GM10248 (cell line): Measurements from ENCODE around the gene MICAL2.

Experiments used
- CTCF ChIA-PET: fragments of 300-600 bp; sonication (Branson Sonifier 250); formaldehyde crosslinking; extraction: SDS; loops from one replicate; lab custom pipeline; 2021; ENCODE audit warnings: antibody characterized with exemption; lab: Yijun Ruan, JAX
- POLR2A ChIA-PET: fragments of 350-650 bp; sonication (Branson Sonifier 250); formaldehyde crosslinking; extraction: SDS; loops from one replicate; lab custom pipeline; 2020; ENCODE audit warnings: antibody characterized with exemption; lab: Yijun Ruan, JAX
- DNase-seq: peaks from one replicate; pipeline ENCODE4 v3.0.0; 2012; ENCODE audit errors: extremely low spot score
- CTCF ChIP-seq: IDR thresholded peaks from 2 replicates; pipeline ENCODE4 v1.5.1; 2012; ENCODE audit warnings: mild to moderate bottlenecking, low read depth; ENCODE audit errors: extremely low read depth, missing control alignments, control extremely low read depth

The MICAL2 gene

DNA sequence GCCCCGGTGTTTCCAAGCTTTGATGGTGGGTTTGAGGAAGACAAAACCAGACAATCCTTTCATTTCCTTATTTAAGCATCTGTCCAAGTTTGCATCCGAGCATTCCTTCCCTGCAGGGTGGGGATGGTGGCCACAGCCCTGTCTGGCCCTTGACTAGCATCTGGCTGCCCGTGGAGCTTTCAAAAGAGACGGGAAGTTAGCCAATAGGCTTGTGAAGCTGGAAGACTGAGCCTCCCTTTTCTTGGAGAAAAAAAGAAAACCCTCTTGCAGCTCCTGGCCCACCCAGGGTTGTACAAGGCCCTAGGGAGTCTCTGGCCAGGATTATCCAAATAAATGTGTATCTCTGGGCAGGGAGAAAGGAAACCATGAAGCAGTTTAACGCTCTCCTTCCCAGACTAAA, 60.6 kb downstream of the MICAL2 start:
- ChIA-PET POLR2A (no interaction called here), CTCF (interaction anchor here (0.9 to 4.2 kb wide), 4 partner anchors 9 to 54 kb away, joined by 3 to 25 read pairs (median 4); no protein-coding TSS in a partner anchor)
- TF ChIP-seq CTCF, result no peak
- DNase-seq, result no peak

GRCh38 chr11:12171921-12172320, 61.5 kb downstream of the MICAL2 start:
- ChIA-PET POLR2A (no interaction called here), CTCF (interaction anchor here (0.8 to 4.2 kb wide), 3 partner anchors 10 to 26 kb away, joined by 3 to 25 read pairs (median 4); no protein-coding TSS in a partner anchor)
- DNase-seq, result no peak
- TF ChIP-seq CTCF, result no peak

DNA sequence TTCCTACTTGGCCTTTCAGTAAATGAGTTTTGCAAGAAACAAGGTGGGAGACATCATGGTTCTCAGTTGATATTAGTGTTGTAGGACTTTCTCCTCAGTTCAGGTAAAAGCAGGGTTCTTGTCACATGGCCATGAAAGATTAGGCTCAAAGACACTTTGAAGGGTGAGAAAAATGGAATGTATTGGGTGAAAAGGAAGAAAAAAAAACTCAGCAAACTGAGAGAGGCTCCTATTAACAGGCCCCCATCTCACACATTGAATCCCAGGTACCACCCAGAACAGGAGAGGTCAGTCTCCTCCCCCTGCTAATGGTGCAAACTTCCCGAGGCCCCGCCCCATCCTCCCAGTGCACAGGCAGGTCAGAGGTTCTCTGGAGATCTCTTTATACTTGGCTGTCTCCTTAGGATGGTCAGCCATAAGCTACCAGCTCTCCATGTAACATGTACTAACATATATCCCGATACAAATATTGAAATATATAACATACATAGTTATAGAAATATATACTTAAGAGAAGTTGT, 62.2 kb downstream of the MICAL2 start:
- TF ChIP-seq CTCF, result no peak
- CTCF ChIA-PET, result interaction anchor here (0.9 to 4.2 kb wide), 4 partner anchors 9 to 26 kb away, joined by 3 to 25 read pairs (median 4); no protein-coding TSS in a partner anchor
- POLR2A ChIA-PET, result no interaction called here
- DNase-seq, result no peak

GRCh38 chr11:12173111-12173510, 62.7 kb downstream of the MICAL2 start:
- no peak for TF ChIP-seq CTCF
- ChIA-PET POLR2A (no interaction called here), CTCF (interaction anchor here (0.9 to 4.2 kb wide), 3 partner anchors 8 to 16 kb away, joined by 3 to 25 read pairs (median 4); no protein-coding TSS in a partner anchor)
- no peak for DNase-seq

GRCh38 chr11:12174128-12174476, 63.7 kb downstream of the MICAL2 start:
- ChIA-PET POLR2A (no interaction called here), CTCF (interaction anchor here (1.4 to 1.7 kb wide), 2 partner anchors 17 to 62 kb away, joined by 4 read pairs; no protein-coding TSS in a partner anchor)
- no peak for TF ChIP-seq CTCF
- no peak for DNase-seq

DNA sequence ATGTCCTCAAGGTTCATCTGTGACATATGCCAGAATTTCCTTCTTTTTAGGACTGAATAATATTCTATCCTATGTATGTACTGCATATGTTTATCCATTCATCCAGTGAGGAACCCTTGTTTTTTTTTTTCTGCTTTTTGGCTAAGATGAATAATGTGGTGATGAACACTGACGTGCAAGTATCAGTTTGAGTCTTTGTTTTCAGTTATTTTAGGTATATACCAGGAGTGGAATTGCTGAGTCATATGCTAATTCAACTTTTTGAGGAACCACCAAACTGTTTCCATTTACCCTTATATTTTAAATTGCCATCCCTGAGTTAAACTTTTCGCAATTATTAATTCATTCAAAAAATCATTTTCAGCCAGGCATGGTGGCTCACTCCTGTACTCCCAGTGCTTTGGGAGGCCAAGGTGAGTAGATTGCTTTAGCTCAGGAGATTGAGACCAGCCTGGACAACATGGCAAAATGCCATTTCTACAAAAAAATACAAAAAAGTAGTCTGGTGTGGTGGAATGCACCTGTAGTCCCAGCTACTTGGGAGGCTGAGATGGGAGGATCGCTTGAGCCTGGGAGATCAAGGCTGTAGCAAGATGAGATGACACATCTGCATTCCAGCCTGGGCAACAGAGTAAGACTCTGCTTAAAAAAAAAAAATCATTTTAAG, 64.2 kb downstream of the MICAL2 start:
- no peak for DNase-seq

More for the DNA sequence above, 64.2 kb downstream of the MICAL2 start:
- ChIA-PET POLR2A (no interaction called here), CTCF (interaction anchor here (1.4 kb wide), 1 partner anchor 61 kb away, joined by 4 read pairs; no protein-coding TSS in a partner anchor)
- no peak for TF ChIP-seq CTCF
